B cell (primary cell): ENCODE measurements around the gene YAP1.

ENCODE experiments used
- EZH2 ChIP-seq: IDR thresholded peaks from 2 replicates; pipeline ENCODE4 v1.6.1; 2012; ENCODE audit warnings: borderline replicate concordance, low read depth, mild to moderate bottlenecking, moderate library complexity, low read length; ENCODE audit not compliant: insufficient read depth, poor library complexity, severe bottlenecking
- TF ChIP-seq, protein P1 (sequence below): fragments of 200-600 bp; IDR thresholded peaks from one replicate; pipeline ENCODE4 v1.8.0; 2022; ENCODE audit warnings: antibody characterized with exemption, mild to moderate bottlenecking

GRCh38 chr11:102279641-102280170 lies 169.5 kb downstream of the YAP1 start:
- TF ChIP-seq, protein P1, sequence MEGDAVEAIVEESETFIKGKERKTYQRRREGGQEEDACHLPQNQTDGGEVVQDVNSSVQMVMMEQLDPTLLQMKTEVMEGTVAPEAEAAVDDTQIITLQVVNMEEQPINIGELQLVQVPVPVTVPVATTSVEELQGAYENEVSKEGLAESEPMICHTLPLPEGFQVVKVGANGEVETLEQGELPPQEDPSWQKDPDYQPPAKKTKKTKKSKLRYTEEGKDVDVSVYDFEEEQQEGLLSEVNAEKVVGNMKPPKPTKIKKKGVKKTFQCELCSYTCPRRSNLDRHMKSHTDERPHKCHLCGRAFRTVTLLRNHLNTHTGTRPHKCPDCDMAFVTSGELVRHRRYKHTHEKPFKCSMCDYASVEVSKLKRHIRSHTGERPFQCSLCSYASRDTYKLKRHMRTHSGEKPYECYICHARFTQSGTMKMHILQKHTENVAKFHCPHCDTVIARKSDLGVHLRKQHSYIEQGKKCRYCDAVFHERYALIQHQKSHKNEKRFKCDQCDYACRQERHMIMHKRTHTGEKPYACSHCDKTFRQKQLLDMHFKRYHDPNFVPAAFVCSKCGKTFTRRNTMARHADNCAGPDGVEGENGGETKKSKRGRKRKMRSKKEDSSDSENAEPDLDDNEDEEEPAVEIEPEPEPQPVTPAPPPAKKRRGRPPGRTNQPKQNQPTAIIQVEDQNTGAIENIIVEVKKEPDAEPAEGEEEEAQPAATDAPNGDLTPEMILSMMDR = no peak
- TF ChIP-seq EZH2 = no peak
